Vagina (tissue), 2 donors: Measurements from ENCODE around the gene ABCD3. TPM values are rescaled to one million over a fixed set of nuclear protein-coding genes. Genes with fewer than 3 reads are reported as not detected.

Source experiments
- DNase-seq, 2 donors: peaks; one replicate each; pipeline ENCODE4 v3.0.0-alpha.2; 2017; ENCODE audit errors: extremely low spot score in 2 of 2
- H3K27ac ChIP-seq: fragments of 200-600 bp; sonication (generic); one replicate; pipeline ENCODE4 v1.5.1; 2019
- H3K27me3 ChIP-seq: fragments of 200-600 bp; sonication (generic); one replicate; pipeline ENCODE4 v1.5.1; 2019
- H3K36me3 ChIP-seq, 2 donors: fragments of 200-600 bp; sonication (generic); one replicate each; pipeline ENCODE4 v1.5.1; 2017 to 2019
- H3K4me1 ChIP-seq: fragments of 200-600 bp; sonication (generic); one replicate; pipeline ENCODE4 v1.5.1; 2019
- H3K4me3 ChIP-seq, 2 donors: fragments of 200-600 bp; sonication (generic); 1 replicate in 1 of 2; 2 replicates in 1 of 2; pipeline ENCODE4 v1.5.1; 2016 to 2019
- H3K9me3 ChIP-seq: fragments of 200-600 bp; sonication (generic); one replicate; pipeline ENCODE4 v1.5.1; 2019
- CTCF ChIP-seq, 3 experiments: fragments of 450-650 bp in 2 of 3; fragments of 200-600 bp in 1 of 3; sonication (generic) in 1 of 3; IDR thresholded peaks; one replicate each; pipeline ENCODE4 v1.5.1; 2017 to 2019; ENCODE audit warnings: antibody characterized with exemption in 3 of 3, mild to moderate bottlenecking in 2 of 3, moderate library complexity in 2 of 3
- POLR2A ChIP-seq, 2 donors: fragments of 450-650 bp; IDR thresholded peaks; one replicate each; pipeline ENCODE4 v1.6.1; 2017; ENCODE audit warnings: antibody characterized with exemption in 2 of 2, mild to moderate bottlenecking in 2 of 2, moderate library complexity in 2 of 2
- POLR2AphosphoS5 ChIP-seq, 2 donors: sonication (generic); formaldehyde crosslinking; IDR thresholded peaks; one replicate each; pipeline ENCODE4 v1.9.0; 2017; ENCODE audit warnings: antibody characterized with exemption in 2 of 2, mild to moderate bottlenecking in 2 of 2, low read depth in 1 of 2; ENCODE audit not compliant: insufficient read depth in 1 of 2
- intact Hi-C: fragments of 100-400 bp; cut with DNase I; formaldehyde crosslinking; loops from one replicate; pipeline ENCODE4 v1.15.1; 2023
- total RNA-seq: library from RNA; depleted of rRNA; stranded (reverse); fragments of >200 nt; gene quantifications from one replicate; pipeline ENCODE4 v1.2.3, GENCODE V29; 2016

The ABCD3 gene
- total RNA-seq, 1 donor from 2014 or later = 16.2 TPM

GRCh38 chr1:94399453-94399852, 18.7 kb upstream of the ABCD3 start:
- H3K36me3 ChIP-seq = no peaks in the 10 kb centered on the region
- intact Hi-C loops = loop anchor here (5.0 kb wide), 1 partner anchor 133 kb away; no protein-coding TSS in a partner anchor
- no peak for DNase-seq
- TF ChIP-seq POLR2AphosphoS5 (IDR thresholded peaks at IDR 0.05; ENCODE audit: insufficient read depth in 1 of 2, low read depth in 1 of 2) (no peak), CTCF (IDR thresholded peaks at IDR 0.05) (no peak), POLR2A (IDR thresholded peaks at IDR 0.05) (no peak)
- H3K4me3 ChIP-seq = no peak overlapping the region
- H3K27me3 ChIP-seq = no peaks in the 10 kb centered on the region
- no peaks in the 10 kb centered on the region for H3K4me1 ChIP-seq
- no peak overlapping the region for H3K27ac ChIP-seq
- no peaks in the 10 kb centered on the region for H3K9me3 ChIP-seq

- TF ChIP-seq CTCF (IDR thresholded peaks at IDR 0.05) (no peak), POLR2AphosphoS5 (IDR thresholded peaks at IDR 0.05; ENCODE audit: insufficient read depth in 1 of 2, low read depth in 1 of 2) (no peak), POLR2A (IDR thresholded peaks at IDR 0.05) (no peak)
- Histone ChIP-seq H3K4me1 (no peaks in the 10 kb centered on the region), H3K27me3 (no peaks in the 10 kb centered on the region), H3K36me3 (no peaks in the 10 kb centered on the region), H3K4me3 (no peak overlapping the region), H3K27ac (no peak overlapping the region), H3K9me3 (no peaks in the 10 kb centered on the region)
- no peak for DNase-seq
- intact Hi-C loops = no loop called here
Measured at GRCh38 chr1:94401206-94401605, 17.0 kb upstream of the ABCD3 start.

- Histone ChIP-seq H3K9me3 (no peaks in the 10 kb centered on the region), H3K27ac (no peak overlapping the region), H3K27me3 (no peaks in the 10 kb centered on the region), H3K36me3 (no peaks in the 10 kb centered on the region), H3K4me1 (no peaks in the 10 kb centered on the region), H3K4me3 (no peak overlapping the region)
- no peak for TF ChIP-seq CTCF (IDR thresholded peaks at IDR 0.05)
- TF ChIP-seq POLR2AphosphoS5 (IDR thresholded peaks at IDR 0.05; ENCODE audit: insufficient read depth in 1 of 2, low read depth in 1 of 2) = no peak
- no peak for TF ChIP-seq POLR2A (IDR thresholded peaks at IDR 0.05)
- intact Hi-C loops = no loop called here
- no peak for DNase-seq
Measured at GRCh38 chr1:94406446-94406845, 11.7 kb upstream of the ABCD3 start.

GRCh38 chr1:94408104-94408830, 9.9 kb upstream of the ABCD3 start:
- TF ChIP-seq CTCF (IDR thresholded peaks at IDR 0.05) (no peak), POLR2A (IDR thresholded peaks at IDR 0.05) (no peak), POLR2AphosphoS5 (IDR thresholded peaks at IDR 0.05; ENCODE audit: insufficient read depth in 1 of 2, low read depth in 1 of 2) (no peak)
- H3K27ac ChIP-seq = no peak overlapping the region
- H3K4me3 ChIP-seq = no peak overlapping the region
- DNase-seq = no peak
- no peaks in the 10 kb centered on the region for H3K4me1 ChIP-seq
- no peaks in the 10 kb centered on the region for H3K36me3 ChIP-seq
- H3K27me3 ChIP-seq = no peaks in the 10 kb centered on the region
- H3K9me3 ChIP-seq = no peaks in the 10 kb centered on the region
- intact Hi-C loops = no loop called here

- intact Hi-C loops = no loop called here
- H3K36me3 ChIP-seq = no peaks in the 10 kb centered on the region
- no peak overlapping the region for H3K27ac ChIP-seq
- no peak overlapping the region for H3K4me3 ChIP-seq
- no peak for DNase-seq
- H3K4me1 ChIP-seq = no peaks in the 10 kb centered on the region
- TF ChIP-seq POLR2AphosphoS5 (IDR thresholded peaks at IDR 0.05; ENCODE audit: insufficient read depth in 1 of 2, low read depth in 1 of 2) (no peak), CTCF (IDR thresholded peaks at IDR 0.05) (no peak), POLR2A (IDR thresholded peaks at IDR 0.05) (no peak)
- no peaks in the 10 kb centered on the region for H3K27me3 ChIP-seq
- H3K9me3 ChIP-seq = no peaks in the 10 kb centered on the region
Measured at GRCh38 chr1:94411237-94411636, 7.0 kb upstream of the ABCD3 start.
